CD4-positive, alpha-beta T cell (primary cell): ENCODE results near the gene BCL11B. TPM values are rescaled to one million over a fixed set of nuclear protein-coding genes. Genes with fewer than 3 reads are reported as not detected.

Experiments
- ATAC-seq: fragments of 200-7000 bp; cut with Tn5 transposase; one replicate; pipeline ENCODE4 v1.10.0; 2022; ENCODE audit warnings: mild to moderate bottlenecking; ENCODE audit not compliant: poor library complexity
- CTCF ChIA-PET: fragments of 350-600 bp; sonication (Branson Sonifier 250); formaldehyde crosslinking; loops from one replicate; lab custom pipeline; 2021; ENCODE audit warnings: antibody characterized with exemption, inconsistent platforms; lab: Charles Lee
- POLR2A ChIA-PET: fragments of 350-600 bp; sonication (Branson Sonifier 250); formaldehyde crosslinking; loops from one replicate; lab custom pipeline; 2021; ENCODE audit warnings: antibody characterized with exemption, inconsistent platforms; lab: Charles Lee
- DNase-seq, 14 experiments: peaks; one replicate each; pipeline ENCODE4 v3.0.0-alpha.2; 2013 to 2020; ENCODE audit warnings: mixed read lengths in 2 of 14
- H3K27ac ChIP-seq, 2 donors: one replicate each; pipeline versions ENCODE4 v1.5.1 to v1.7.0; 2013; ENCODE audit warnings: low read length in 2 of 2, low read depth in 1 of 2, mild to moderate bottlenecking in 1 of 2
- H3K27me3 ChIP-seq, 2 experiments: 1 replicate in 1 of 2; 2 replicates in 1 of 2; pipeline versions ENCODE4 v1.6.1 to v1.7.0; 2013; ENCODE audit warnings: low read length in 2 of 2, control low read depth in 1 of 2, mild to moderate bottlenecking in 1 of 2, moderate library complexity in 1 of 2; ENCODE audit not compliant: insufficient read depth in 2 of 2, control insufficient read depth in 1 of 2
- H3K36me3 ChIP-seq: one replicate; pipeline ENCODE4 v1.6.1; 2013; ENCODE audit warnings: low read length, control low read depth; ENCODE audit not compliant: insufficient read depth
- H3K4me1 ChIP-seq: one replicate; pipeline ENCODE4 v1.6.1; 2013; ENCODE audit warnings: low read length, control low read depth; ENCODE audit not compliant: insufficient read depth
- H3K4me3 ChIP-seq: one replicate; pipeline ENCODE4 v1.5.1; 2013; ENCODE audit warnings: mild to moderate bottlenecking, low read length, moderate library complexity
- H3K9me3 ChIP-seq, 2 experiments: 1 replicate in 1 of 2; 2 replicates in 1 of 2; pipeline versions ENCODE4 v1.6.1 to v1.7.0; 2013; ENCODE audit warnings: low read length in 2 of 2, mild to moderate bottlenecking in 2 of 2, control low read depth in 1 of 2, moderate library complexity in 1 of 2; ENCODE audit not compliant: control insufficient read depth in 1 of 2, insufficient read depth in 1 of 2
- H3K27ac Mint-ChIP-seq: one replicate; pipeline ENCODE4 v1.8.0; 2020; ENCODE audit warnings: mixed read lengths
- H3K27me3 Mint-ChIP-seq: one replicate; pipeline ENCODE4 v1.8.0; 2021; ENCODE audit warnings: mixed read lengths
- H3K36me3 Mint-ChIP-seq: one replicate; pipeline ENCODE4 v1.8.0; 2021; ENCODE audit warnings: low read depth, mixed read lengths
- H3K4me1 Mint-ChIP-seq: one replicate; pipeline ENCODE4 v1.8.0; 2021; ENCODE audit warnings: low read depth, mixed read lengths
- H3K4me3 Mint-ChIP-seq: one replicate; pipeline ENCODE4 v1.8.0; 2020; ENCODE audit warnings: mild to moderate bottlenecking, mixed read lengths
- H3K9me3 Mint-ChIP-seq: one replicate; pipeline ENCODE4 v1.8.0; 2020; ENCODE audit warnings: mixed read lengths
- CTCF ChIP-seq: fragments of 200-600 bp; IDR thresholded peaks from one replicate; pipeline ENCODE4 v1.8.0; 2022; ENCODE audit warnings: antibody characterized with exemption, mild to moderate bottlenecking
- intact Hi-C, 2 experiments: fragments of 100-400 bp; cut with DNase I in 1 of 2; cut with micrococcal nuclease in 1 of 2; formaldehyde crosslinking; loops; one replicate each; pipeline versions ENCODE4 v1.15.1 to v1.9.0; 2023 to 2025; cut with DNase I, micrococcal nuclease
- total RNA-seq, 174 experiments: library from RNA in 2 of 174; stranded (reverse) in 2 of 174; gene quantifications; one replicate each; pipeline ENCODE4 v1.2.3 and lab custom pipeline; 2021 to 2026

Gene BCL11B
- total RNA-seq, 2 experiments from 2014 or later = 244 to 254 TPM

GRCh38 chr14:99121319-99121875, 150.6 kb downstream of the BCL11B start:
- intact Hi-C loops = no loop called here
- POLR2A ChIA-PET = no interaction called here
- H3K4me3 Mint-ChIP-seq = no peak overlapping the region

GRCh38 chr14:99120526-99121318, 151.3 kb downstream of the BCL11B start:
- DNase-seq = no peak
- peaks cover 13% of the 10 kb centered on the region for H3K4me1 ChIP-seq
- no peak overlapping the region for H3K27ac ChIP-seq
- ChIA-PET CTCF (no interaction called here), POLR2A (no interaction called here)
- no peak for TF ChIP-seq CTCF
- no peaks in the 10 kb centered on the region for H3K27me3 Mint-ChIP-seq
- peaks cover 15% of the 10 kb centered on the region for H3K4me1 Mint-ChIP-seq
- no peak for ATAC-seq
- no peak overlapping the region for H3K27ac Mint-ChIP-seq
- no peaks in the 10 kb centered on the region for H3K36me3 ChIP-seq
- peaks cover 5 to 10% of the 10 kb centered on the region in 2 experiments for H3K27me3 ChIP-seq
- no peak overlapping the region for H3K4me3 ChIP-seq
- H3K9me3 Mint-ChIP-seq = no peaks in the 10 kb centered on the region
- peaks cover 2% of the 10 kb centered on the region for H3K36me3 Mint-ChIP-seq
- intact Hi-C loops = no loop called here
- no peak overlapping the region for H3K4me3 Mint-ChIP-seq
- H3K9me3 ChIP-seq = peaks cover 0 to 10% of the 10 kb centered on the region in 2 experiments

More at GRCh38 chr14:99121319-99121875, 150.6 kb downstream of the BCL11B start:
- Mint-ChIP-seq H3K27ac (no peak overlapping the region), H3K4me1 (peaks cover 16% of the 10 kb centered on the region), H3K36me3 (no peaks in the 10 kb centered on the region), H3K9me3 (no peaks in the 10 kb centered on the region), H3K27me3 (no peaks in the 10 kb centered on the region)
- Histone ChIP-seq H3K4me3 (no peak overlapping the region), H3K27me3 (peaks cover 5 to 10% of the 10 kb centered on the region in 2 experiments), H3K9me3 (peaks cover 0 to 10% of the 10 kb centered on the region in 2 experiments), H3K27ac (no peak overlapping the region), H3K4me1 (peaks cover 17% of the 10 kb centered on the region), H3K36me3 (no peaks in the 10 kb centered on the region)
- no peak for ATAC-seq
- no peak for TF ChIP-seq CTCF
- CTCF ChIA-PET = no interaction called here
- DNase-seq = no peak

- POLR2A ChIA-PET = no interaction called here
- no peak overlapping the region for H3K4me3 ChIP-seq
- ATAC-seq (no peak), DNase-seq (no peak)
- CTCF ChIA-PET = no interaction called here
- Mint-ChIP-seq H3K4me3 (no peak overlapping the region), H3K9me3 (no peaks in the 10 kb centered on the region), H3K4me1 (peaks cover 10% of the 10 kb centered on the region), H3K36me3 (peaks cover 10% of the 10 kb centered on the region), H3K27me3 (no peaks in the 10 kb centered on the region), H3K27ac (no peak overlapping the region)
- no peaks in the 10 kb centered on the region for H3K36me3 ChIP-seq
- peaks cover 5 to 10% of the 10 kb centered on the region in 2 experiments for H3K27me3 ChIP-seq
- no peak overlapping the region for H3K27ac ChIP-seq
- intact Hi-C loops = no loop called here
- H3K4me1 ChIP-seq = peaks cover 13% of the 10 kb centered on the region
- TF ChIP-seq CTCF = no peak
- H3K9me3 ChIP-seq = peaks cover 0 to 10% of the 10 kb centered on the region in 2 experiments
These were observed 152.2 kb downstream of the BCL11B start for GRCh38 chr14:99119554-99120525.
